H9 (cell line): ENCODE results near the gene ING5. TPM values are rescaled to one million over a fixed set of nuclear protein-coding genes. Genes with fewer than 3 reads are reported as not detected.

Experiments
- DNase-seq: peaks from one replicate; pipeline ENCODE4 v3.0.0-alpha.2; 2017
- H2AFZ ChIP-seq: one replicate; pipeline ENCODE4 v1.6.1; 2013; ENCODE audit warnings: mild to moderate bottlenecking, low read length, control low read depth, moderate library complexity
- H2AK5ac ChIP-seq: 2 replicates; pipeline ENCODE4 v1.6.1; 2013; ENCODE audit warnings: low read length, control low read depth, mixed read lengths; ENCODE audit not compliant: insufficient read length
- H2BK120ac ChIP-seq: one replicate; pipeline ENCODE4 v1.6.1; 2013; ENCODE audit warnings: low read depth, mild to moderate bottlenecking, low read length, control low read depth, inconsistent platforms; ENCODE audit not compliant: poor library complexity, severe bottlenecking
- H2BK12ac ChIP-seq: 2 replicates; pipeline ENCODE4 v1.6.1; 2013; ENCODE audit warnings: low read length, control low read depth, mixed read lengths, low read depth; ENCODE audit not compliant: insufficient read length
- H2BK15ac ChIP-seq: 2 replicates; pipeline ENCODE4 v1.6.1; 2013; ENCODE audit warnings: low read depth, low read length, control low read depth
- H2BK20ac ChIP-seq: one replicate; pipeline ENCODE4 v1.6.1; 2013; ENCODE audit warnings: low read depth, mild to moderate bottlenecking, low read length, control low read depth, inconsistent platforms; ENCODE audit not compliant: poor library complexity, severe bottlenecking
- H2BK5ac ChIP-seq: 2 replicates; pipeline ENCODE4 v1.6.1; 2013; ENCODE audit warnings: low read length, control low read depth, mixed read lengths; ENCODE audit not compliant: insufficient read length
- H3K14ac ChIP-seq: 2 replicates; pipeline ENCODE4 v1.6.1; 2013; ENCODE audit warnings: low read length, control low read depth; ENCODE audit not compliant: insufficient read depth
- H3K18ac ChIP-seq: 2 replicates; pipeline ENCODE4 v1.6.1; 2013; ENCODE audit warnings: low read depth, mild to moderate bottlenecking, mixed read lengths, low read length, control low read depth; ENCODE audit not compliant: insufficient read length
- H3K23ac ChIP-seq: 2 replicates; pipeline ENCODE4 v1.6.1; 2013; ENCODE audit warnings: low read length, control low read depth, mixed read lengths, low read depth; ENCODE audit not compliant: insufficient read length
- H3K23me2 ChIP-seq: 2 replicates; pipeline ENCODE4 v1.6.1; 2013; ENCODE audit warnings: low read depth, mild to moderate bottlenecking, mixed read lengths, low read length, control low read depth; ENCODE audit not compliant: insufficient read length, poor library complexity, severe bottlenecking
- H3K27ac ChIP-seq: 2 replicates; pipeline ENCODE4 v1.5.1; 2013; ENCODE audit warnings: low read length, control low read depth, mixed read lengths, low read depth; ENCODE audit not compliant: insufficient read length
- H3K27me3 ChIP-seq: 2 replicates; pipeline ENCODE4 v1.6.1; 2013; ENCODE audit warnings: low read length, control low read depth, inconsistent platforms; ENCODE audit not compliant: insufficient read depth
- H3K4ac ChIP-seq: 2 replicates; pipeline ENCODE4 v1.6.1; 2013; ENCODE audit warnings: low read depth, mild to moderate bottlenecking, control low read depth, inconsistent platforms, low read length, moderate library complexity
- H3K4me1 ChIP-seq: 2 replicates; pipeline ENCODE4 v1.6.1; 2013; ENCODE audit warnings: low read length, control low read depth, inconsistent platforms; ENCODE audit not compliant: insufficient read depth
- H3K4me2 ChIP-seq: 2 replicates; pipeline ENCODE4 v1.6.1; 2013; ENCODE audit warnings: low read length, control low read depth, mixed read lengths; ENCODE audit not compliant: insufficient read length, insufficient read depth
- H3K56ac ChIP-seq: 2 replicates; pipeline ENCODE4 v1.6.1; 2013; ENCODE audit warnings: low read depth, mild to moderate bottlenecking, mixed read lengths, low read length, control low read depth; ENCODE audit not compliant: insufficient read length
- H3K79me1 ChIP-seq: 2 replicates; pipeline ENCODE4 v1.6.1; 2013; ENCODE audit warnings: low read depth, mild to moderate bottlenecking, moderate library complexity, low read length, control low read depth, inconsistent platforms; ENCODE audit not compliant: insufficient read depth, poor library complexity, severe bottlenecking
- H3K79me2 ChIP-seq: 2 replicates; pipeline ENCODE4 v1.6.1; 2013; ENCODE audit warnings: low read length, control low read depth, inconsistent platforms; ENCODE audit not compliant: insufficient read depth
- H3K9ac ChIP-seq: 2 replicates; pipeline ENCODE4 v1.6.1; 2013; ENCODE audit warnings: low read length, control low read depth, mixed read lengths; ENCODE audit not compliant: insufficient read length; ENCODE audit errors: extremely low read depth
- H3K9me3 ChIP-seq: one replicate; pipeline ENCODE4 v1.6.1; 2013; ENCODE audit warnings: low read depth, low read length, inconsistent platforms; ENCODE audit not compliant: control insufficient read depth
- H3T11ph ChIP-seq: one replicate; pipeline ENCODE4 v1.6.1; 2013; ENCODE audit warnings: mild to moderate bottlenecking, low read length, control low read depth, inconsistent platforms
- H4K20me1 ChIP-seq: one replicate; pipeline ENCODE4 v1.6.1; 2013; ENCODE audit not compliant: control insufficient read depth, insufficient read length, insufficient read depth
- H4K5ac ChIP-seq: 2 replicates; pipeline ENCODE4 v1.6.1; 2013; ENCODE audit warnings: low read depth, mild to moderate bottlenecking, mixed read lengths, low read length, control low read depth; ENCODE audit not compliant: insufficient read length
- H4K8ac ChIP-seq: replicated peaks from 2 replicates; pipeline ENCODE4 v1.6.1; 2013; ENCODE audit warnings: low read length, control low read depth, mixed read lengths, low read depth; ENCODE audit not compliant: insufficient read length
- H4K91ac ChIP-seq: 2 replicates; pipeline ENCODE4 v1.6.1; 2013; ENCODE audit warnings: low read depth, mild to moderate bottlenecking, moderate library complexity, mixed read lengths, low read length, control low read depth; ENCODE audit not compliant: insufficient read length
- H3K27ac Mint-ChIP-seq, 3 experiments: 2 replicates in 2 of 3; 3 replicates in 1 of 3; pipeline ENCODE4 v1.8.0; 2020 to 2021; ENCODE audit warnings: mixed read lengths in 3 of 3, mild to moderate bottlenecking in 1 of 3, moderate library complexity in 1 of 3
- H3K27me3 Mint-ChIP-seq: 2 replicates; pipeline ENCODE4 v1.8.0; 2021; ENCODE audit warnings: low read depth, mild to moderate bottlenecking, moderate library complexity, mixed read lengths
- H3K36me3 Mint-ChIP-seq, 3 experiments: 2 replicates in 2 of 3; 3 replicates in 1 of 3; pipeline ENCODE4 v1.8.0; 2020 to 2021; ENCODE audit warnings: low read depth in 3 of 3, mixed read lengths in 3 of 3; ENCODE audit not compliant: insufficient read depth in 1 of 3
- H3K4me1 Mint-ChIP-seq, 2 experiments: 2 replicates each; pipeline ENCODE4 v1.8.0; 2020; ENCODE audit warnings: mixed read lengths in 2 of 2
- H3K4me3 Mint-ChIP-seq, 2 experiments: 2 replicates in 1 of 2; 3 replicates in 1 of 2; pipeline ENCODE4 v1.8.0; 2020 to 2021; ENCODE audit warnings: mild to moderate bottlenecking in 2 of 2, mixed read lengths in 2 of 2, moderate library complexity in 1 of 2
- H3K9me3 Mint-ChIP-seq, 2 experiments: 2 replicates in 1 of 2; 3 replicates in 1 of 2; pipeline ENCODE4 v1.8.0; 2020; ENCODE audit warnings: mild to moderate bottlenecking in 2 of 2, mixed read lengths in 2 of 2, moderate library complexity in 1 of 2
- CTCF ChIP-seq: fragments of 200-600 bp; sonication (generic); conservative IDR thresholded peaks from 3 replicates; pipeline ENCODE4 v1.8.0; 2021; ENCODE audit warnings: antibody characterized with exemption, mild to moderate bottlenecking
- WGBS: extraction: QIAGEN DNeasy Blood & Tissue Kit; methylation state at CpG from one replicate; pipeline ENCODE4 v1.1.7; 2013; ENCODE audit warnings: missing lambda C conversion rate, low lambda C conversion rate, mixed read lengths; ENCODE audit not compliant: insufficient read length; ENCODE audit errors: extremely low coverage; 5-methylcytosine and 5-hydroxymethylcytosine counted together
- total RNA-seq: library from RNA; stranded (reverse); gene quantifications from 2 replicates; pipeline ENCODE4 v1.2.1, GENCODE V29; 2021

ING5 gene
- total RNA-seq, 1 experiment from 2014 or later: 66.0 TPM

- no peak overlapping the region; the same call in 1 of the 2 replicates for H3K14ac ChIP-seq
- no peak overlapping the region for H2BK15ac ChIP-seq
- no peak overlapping the region for H3K18ac ChIP-seq
- no peaks in the 10 kb centered on the region for H3K27me3 ChIP-seq
- no peak overlapping the region for H2BK12ac ChIP-seq
- H2AFZ ChIP-seq: no peak overlapping the region
- peaks cover 8 to 34% (median 26%) of the 10 kb centered on the region in 3 experiments; a peak in 6 of 7 replicates for H3K36me3 Mint-ChIP-seq
- H3K4me2 ChIP-seq: no peak overlapping the region
- no peak overlapping the region for H3K4ac ChIP-seq
- no peak overlapping the region for H2BK5ac ChIP-seq
- WGBS: no CpG with 5 or more reads among the region's 14 CpGs
- H3K4me3 Mint-ChIP-seq: no peak overlapping the region
- H3K9ac ChIP-seq: no peak overlapping the region
- no peak overlapping the region for H4K91ac ChIP-seq
- no peak overlapping the region for H4K5ac ChIP-seq
- no peak overlapping the region for H3K27ac ChIP-seq
- H3K79me1 ChIP-seq: no peaks in the 10 kb centered on the region
- no peak overlapping the region for H2AK5ac ChIP-seq
- no peak for DNase-seq
- H3K23me2 ChIP-seq: no peaks in the 10 kb centered on the region
- no peak for TF ChIP-seq CTCF
- no peak overlapping the region for H2BK20ac ChIP-seq
- H3K9me3 ChIP-seq: no peaks in the 10 kb centered on the region
- H3K56ac ChIP-seq: no peak overlapping the region
- no peak overlapping the region for H3T11ph ChIP-seq
- H3K23ac ChIP-seq: no peak overlapping the region
- H3K27me3 Mint-ChIP-seq: no peaks in the 10 kb centered on the region
- H3K4me1 ChIP-seq: no peaks in the 10 kb centered on the region
- H3K4me1 Mint-ChIP-seq: no peaks in the 10 kb centered on the region
- no peaks in the 10 kb centered on the region for H3K79me2 ChIP-seq
- H4K8ac ChIP-seq: no peak overlapping the region
- no peak overlapping the region for H2BK120ac ChIP-seq
- H3K27ac Mint-ChIP-seq: no peak overlapping the region
- no peaks in the 10 kb centered on the region for H4K20me1 ChIP-seq
- no peaks in the 10 kb centered on the region for H3K9me3 Mint-ChIP-seq
These were observed 50.4 kb downstream of the ING5 start for GRCh38 chr2:241752253-241752652.
